K562 treated with DMSO at 1 percent for 24 hours (cell line): Measurements from ENCODE around the gene PXDN. TPM values are rescaled to one million over a fixed set of nuclear protein-coding genes. Genes with fewer than 3 reads are reported as not detected.

Experiments used
- total RNA-seq: library from RNA; unstranded; fragments of 300-600 nt; gene quantifications from 2 replicates; pipeline ENCODE4 v1.2.3, GENCODE V29; 2022; ENCODE audit warnings: low read depth; ENCODE audit not compliant: insufficient read depth

PXDN gene, protein sequence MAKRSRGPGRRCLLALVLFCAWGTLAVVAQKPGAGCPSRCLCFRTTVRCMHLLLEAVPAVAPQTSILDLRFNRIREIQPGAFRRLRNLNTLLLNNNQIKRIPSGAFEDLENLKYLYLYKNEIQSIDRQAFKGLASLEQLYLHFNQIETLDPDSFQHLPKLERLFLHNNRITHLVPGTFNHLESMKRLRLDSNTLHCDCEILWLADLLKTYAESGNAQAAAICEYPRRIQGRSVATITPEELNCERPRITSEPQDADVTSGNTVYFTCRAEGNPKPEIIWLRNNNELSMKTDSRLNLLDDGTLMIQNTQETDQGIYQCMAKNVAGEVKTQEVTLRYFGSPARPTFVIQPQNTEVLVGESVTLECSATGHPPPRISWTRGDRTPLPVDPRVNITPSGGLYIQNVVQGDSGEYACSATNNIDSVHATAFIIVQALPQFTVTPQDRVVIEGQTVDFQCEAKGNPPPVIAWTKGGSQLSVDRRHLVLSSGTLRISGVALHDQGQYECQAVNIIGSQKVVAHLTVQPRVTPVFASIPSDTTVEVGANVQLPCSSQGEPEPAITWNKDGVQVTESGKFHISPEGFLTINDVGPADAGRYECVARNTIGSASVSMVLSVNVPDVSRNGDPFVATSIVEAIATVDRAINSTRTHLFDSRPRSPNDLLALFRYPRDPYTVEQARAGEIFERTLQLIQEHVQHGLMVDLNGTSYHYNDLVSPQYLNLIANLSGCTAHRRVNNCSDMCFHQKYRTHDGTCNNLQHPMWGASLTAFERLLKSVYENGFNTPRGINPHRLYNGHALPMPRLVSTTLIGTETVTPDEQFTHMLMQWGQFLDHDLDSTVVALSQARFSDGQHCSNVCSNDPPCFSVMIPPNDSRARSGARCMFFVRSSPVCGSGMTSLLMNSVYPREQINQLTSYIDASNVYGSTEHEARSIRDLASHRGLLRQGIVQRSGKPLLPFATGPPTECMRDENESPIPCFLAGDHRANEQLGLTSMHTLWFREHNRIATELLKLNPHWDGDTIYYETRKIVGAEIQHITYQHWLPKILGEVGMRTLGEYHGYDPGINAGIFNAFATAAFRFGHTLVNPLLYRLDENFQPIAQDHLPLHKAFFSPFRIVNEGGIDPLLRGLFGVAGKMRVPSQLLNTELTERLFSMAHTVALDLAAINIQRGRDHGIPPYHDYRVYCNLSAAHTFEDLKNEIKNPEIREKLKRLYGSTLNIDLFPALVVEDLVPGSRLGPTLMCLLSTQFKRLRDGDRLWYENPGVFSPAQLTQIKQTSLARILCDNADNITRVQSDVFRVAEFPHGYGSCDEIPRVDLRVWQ (N-terminal part only)
- total RNA-seq = not detected in 2 replicates

DNA sequence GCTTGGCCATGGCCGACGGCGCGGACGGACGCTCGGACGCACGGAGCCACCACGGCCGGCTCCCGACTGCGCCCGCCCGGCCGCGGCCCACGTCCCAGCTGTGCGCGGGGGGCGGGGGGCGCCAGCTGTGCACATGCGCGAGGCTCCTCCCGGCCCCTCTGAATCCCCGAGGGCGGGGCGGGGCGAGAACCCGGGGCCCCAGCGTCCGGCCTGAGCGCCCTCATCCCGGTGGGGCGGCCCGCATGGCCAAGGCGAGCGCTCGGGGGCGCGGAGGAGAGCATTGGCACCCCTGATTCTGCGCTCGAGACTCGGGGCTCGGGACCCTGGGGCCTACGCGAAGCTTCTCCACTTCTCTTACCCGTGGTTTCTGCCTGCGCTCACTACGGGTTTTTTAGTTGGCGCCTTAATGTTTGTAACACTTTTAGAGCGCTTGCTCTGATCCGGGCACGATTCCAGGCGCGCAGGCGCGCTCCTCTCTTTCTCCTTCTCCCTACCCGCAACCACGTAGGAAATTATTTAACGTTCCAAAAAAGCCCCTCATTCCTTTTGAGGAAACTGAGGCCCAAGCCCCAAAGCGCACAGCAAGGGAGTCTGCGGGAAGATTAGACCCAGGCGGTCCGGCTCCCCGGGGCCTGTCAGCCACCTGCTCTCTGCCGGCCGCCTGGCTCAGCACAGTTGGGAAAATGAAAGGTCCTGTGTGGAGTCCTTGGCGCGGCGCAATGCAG is at the start of gene PXDN:
TSS of gene PXDN (minus strand) at position 70 of the 725 bp plus-strand sequence. CDS start at position 10, 60 bp downstream.

